ENCODE measurements around the gene CEMIP.

- no peak for TF ChIP-seq POLR2A (IDR thresholded peaks at IDR 0.05)
- no peak for TF ChIP-seq POLR2AphosphoS5 (IDR thresholded peaks at IDR 0.05)
- TF ChIP-seq CTCF (IDR thresholded peaks at IDR 0.05): no peak
- no peak for TF ChIP-seq EP300 (IDR thresholded peaks at IDR 0.05; ENCODE audit: low read depth)
Measured at GRCh38 chr15:80870893-80871292, 91.7 kb downstream of the CEMIP start.

Measured in transverse colon (tissue), 4 donors.